SJCRH30 (cell line): Measurements from ENCODE around the gene ENO3. TPM values are rescaled to one million over a fixed set of nuclear protein-coding genes. Genes with fewer than 3 reads are reported as not detected.

Source experiments
- DNase-seq, 2 experiments: peaks; one replicate each; pipeline ENCODE4 v3.0.0-alpha.2; 2015 to 2020
- H3K27ac ChIP-seq: fragments of 250-450 bp; sonication (Bioruptor Pico); 2 replicates; pipeline ENCODE4 v1.5.1; 2020; ENCODE audit warnings: mild to moderate bottlenecking, moderate library complexity
- H3K27me3 ChIP-seq: fragments of 250-450 bp; sonication (Bioruptor Pico); 2 replicates; pipeline ENCODE4 v1.5.1; 2020; ENCODE audit warnings: mild to moderate bottlenecking, moderate library complexity
- H3K36me3 ChIP-seq: fragments of 250-450 bp; sonication (Bioruptor Pico); 2 replicates; pipeline ENCODE4 v1.5.1; 2020; ENCODE audit warnings: mild to moderate bottlenecking, moderate library complexity
- H3K4me1 ChIP-seq: fragments of 250-450 bp; sonication (Bioruptor Pico); 2 replicates; pipeline ENCODE4 v1.5.1; 2020; ENCODE audit warnings: mild to moderate bottlenecking, moderate library complexity
- H3K4me3 ChIP-seq: fragments of 250-450 bp; sonication (Bioruptor Pico); 2 replicates; pipeline ENCODE4 v1.5.1; 2020; ENCODE audit warnings: mild to moderate bottlenecking, moderate library complexity
- H3K9me3 ChIP-seq: fragments of 250-450 bp; sonication (Bioruptor Pico); replicated peaks from 2 replicates; pipeline ENCODE4 v1.5.1; 2020; ENCODE audit warnings: mild to moderate bottlenecking, moderate library complexity
- total RNA-seq: library from RNA; depleted of rRNA; stranded (reverse); fragments of >200 nt; shearing (Covaris generic); gene quantifications from 2 replicates; pipeline ENCODE4 v1.2.3, GENCODE V29; 2014

ENO3 gene
- total RNA-seq, 1 experiment from 2014 or later: 129 TPM

GRCh38 chr17:4951486-4951885, 567 bp downstream of the ENO3 start:
- Histone ChIP-seq H3K36me3 (peaks cover 23% of the 10 kb centered on the region), H3K27ac (peak overlapping the region; percentile 98; the same call in 1 of the 2 replicates), H3K9me3 (no peaks in the 10 kb centered on the region), H3K4me3 (peak overlapping the region; percentile 96), H3K27me3 (no peaks in the 10 kb centered on the region), H3K4me1 (peaks cover 18% of the 10 kb centered on the region)
- no peak for DNase-seq

GRCh38 chr17:4953451-4953961, 2.6 kb downstream of the ENO3 start:
- Histone ChIP-seq H3K4me3 (peak overlapping the region; percentile 96), H3K9me3 (no peaks in the 10 kb centered on the region), H3K36me3 (peaks cover 7% of the 10 kb centered on the region), H3K27me3 (no peaks in the 10 kb centered on the region), H3K27ac (peak overlapping the region; percentile 74), H3K4me1 (peaks cover 18% of the 10 kb centered on the region)
- peak; percentile 58 to 61 for DNase-seq

GRCh38 chr17:4955091-4955490, 4.2 kb downstream of the ENO3 start:
- DNase-seq: no peak
- peaks cover 31% of the 10 kb centered on the region for H3K4me1 ChIP-seq
- H3K36me3 ChIP-seq: peaks cover 7% of the 10 kb centered on the region

GRCh38 chr17:4956493-4957061, 5.7 kb downstream of the ENO3 start:
- Histone ChIP-seq H3K9me3 (no peaks in the 10 kb centered on the region), H3K4me3 (no peak overlapping the region), H3K36me3 (peaks cover 7% of the 10 kb centered on the region), H3K4me1 (peaks cover 34% of the 10 kb centered on the region), H3K27me3 (no peaks in the 10 kb centered on the region), H3K27ac (no peak overlapping the region)
- no peak for DNase-seq

More at GRCh38 chr17:4955091-4955490, 4.2 kb downstream of the ENO3 start:
- Histone ChIP-seq H3K27ac (no peak overlapping the region), H3K9me3 (no peaks in the 10 kb centered on the region), H3K27me3 (no peaks in the 10 kb centered on the region), H3K4me3 (no peak overlapping the region)

GRCh38 chr17:4958102-4958501, 7.2 kb downstream of the ENO3 start:
- H3K27me3 ChIP-seq: no peaks in the 10 kb centered on the region
- no peaks in the 10 kb centered on the region for H3K9me3 ChIP-seq
- DNase-seq: no peak
- peaks cover 7% of the 10 kb centered on the region for H3K36me3 ChIP-seq
- no peak overlapping the region for H3K27ac ChIP-seq
- H3K4me1 ChIP-seq: peaks cover 29% of the 10 kb centered on the region
- H3K4me3 ChIP-seq: no peak overlapping the region

GRCh38 chr17:4959261-4959965, 8.5 kb downstream of the ENO3 start:
- Histone ChIP-seq H3K27me3 (no peaks in the 10 kb centered on the region), H3K36me3 (peaks cover under 1% of the 10 kb centered on the region; the same call in 1 of the 2 replicates), H3K9me3 (no peaks in the 10 kb centered on the region)

GRCh38 chr17:4960279-4960922, 9.5 kb downstream of the ENO3 start:
- H3K27me3 ChIP-seq: no peaks in the 10 kb centered on the region
- no peak for DNase-seq
- H3K9me3 ChIP-seq: no peaks in the 10 kb centered on the region
- no peaks in the 10 kb centered on the region for H3K36me3 ChIP-seq
- H3K27ac ChIP-seq: no peak overlapping the region
- no peak overlapping the region for H3K4me3 ChIP-seq
- peaks cover 17% of the 10 kb centered on the region for H3K4me1 ChIP-seq

More at GRCh38 chr17:4959261-4959965, 8.5 kb downstream of the ENO3 start:
- peak; percentile 53 to 67 for DNase-seq
- H3K4me1 ChIP-seq: peaks cover 17% of the 10 kb centered on the region
- H3K27ac ChIP-seq: peak overlapping the region; percentile 62
- no peak overlapping the region for H3K4me3 ChIP-seq

- Histone ChIP-seq H3K9me3 (no peaks in the 10 kb centered on the region), H3K27me3 (no peaks in the 10 kb centered on the region), H3K4me1 (0 out of 2 replicates have a peak, but pooled peaks cover under 1% of the 10 kb centered on the region), H3K27ac (no peak overlapping the region), H3K36me3 (no peaks in the 10 kb centered on the region), H3K4me3 (no peak overlapping the region)
- no peak for DNase-seq
Observed at GRCh38 chr17:4965311-4965986, 14.5 kb downstream of the ENO3 start.

- Histone ChIP-seq H3K27me3 (no peaks in the 10 kb centered on the region), H3K4me1 (no peaks in the 10 kb centered on the region), H3K4me3 (peak overlapping the region; percentile 75), H3K27ac (peak overlapping the region; percentile 83), H3K36me3 (no peaks in the 10 kb centered on the region), H3K9me3 (no peaks in the 10 kb centered on the region)
- DNase-seq: peak; percentile 97
Observed at GRCh38 chr17:4966844-4967538, 16.1 kb downstream of the ENO3 start.

GRCh38 chr17:4967539-4968485, 16.9 kb downstream of the ENO3 start, which contains the start of gene SPAG7:
Gene SPAG7, minus strand, starts transcription at chr17:4967817. Its CDS starts 13 bp downstream, at chr17:4967804.
- H3K27ac ChIP-seq: peak within 1 kb of the TSS; percentile 83
- H3K36me3 ChIP-seq: no peaks in the 10 kb centered on the region
- no peaks in the 10 kb centered on the region for H3K4me1 ChIP-seq
- H3K4me3 ChIP-seq: peak within 1 kb of the TSS; percentile 75
- peak; percentile 87 to 93 for DNase-seq
- H3K27me3 ChIP-seq: no peaks in the 10 kb centered on the region
- no peaks in the 10 kb centered on the region for H3K9me3 ChIP-seq

- no peaks in the 10 kb centered on the region for H3K36me3 ChIP-seq
- peak overlapping the region; percentile 83 for H3K27ac ChIP-seq
- H3K27me3 ChIP-seq: no peaks in the 10 kb centered on the region
- H3K9me3 ChIP-seq: no peaks in the 10 kb centered on the region
- no peaks in the 10 kb centered on the region for H3K4me1 ChIP-seq
- DNase-seq: no peak
- H3K4me3 ChIP-seq: peak overlapping the region; percentile 75
Observed at GRCh38 chr17:4968486-4969046, 17.6 kb downstream of the ENO3 start.

- Histone ChIP-seq H3K36me3 (no peaks in the 10 kb centered on the region), H3K9me3 (no peaks in the 10 kb centered on the region), H3K4me3 (peak overlapping the region; percentile 75), H3K27me3 (no peaks in the 10 kb centered on the region), H3K27ac (0 out of 2 replicates have a peak overlapping the region, but pooled peaks have one; percentile 7), H3K4me1 (no peaks in the 10 kb centered on the region)
- DNase-seq: no peak
Observed at GRCh38 chr17:4969047-4969550, 18.2 kb downstream of the ENO3 start.
